Measurements from ENCODE around the gene PAK4. TPM values are rescaled to one million over a fixed set of nuclear protein-coding genes. Genes with fewer than 3 reads are reported as not detected.
A peak's percentile ranks its signal among the peaks of the same experiment; 100 is the strongest.

Gene PAK4
- polyA plus RNA-seq, 1 of the 3 experiments (the other 2 are of a cell fraction): 36.4 TPM

DNA sequence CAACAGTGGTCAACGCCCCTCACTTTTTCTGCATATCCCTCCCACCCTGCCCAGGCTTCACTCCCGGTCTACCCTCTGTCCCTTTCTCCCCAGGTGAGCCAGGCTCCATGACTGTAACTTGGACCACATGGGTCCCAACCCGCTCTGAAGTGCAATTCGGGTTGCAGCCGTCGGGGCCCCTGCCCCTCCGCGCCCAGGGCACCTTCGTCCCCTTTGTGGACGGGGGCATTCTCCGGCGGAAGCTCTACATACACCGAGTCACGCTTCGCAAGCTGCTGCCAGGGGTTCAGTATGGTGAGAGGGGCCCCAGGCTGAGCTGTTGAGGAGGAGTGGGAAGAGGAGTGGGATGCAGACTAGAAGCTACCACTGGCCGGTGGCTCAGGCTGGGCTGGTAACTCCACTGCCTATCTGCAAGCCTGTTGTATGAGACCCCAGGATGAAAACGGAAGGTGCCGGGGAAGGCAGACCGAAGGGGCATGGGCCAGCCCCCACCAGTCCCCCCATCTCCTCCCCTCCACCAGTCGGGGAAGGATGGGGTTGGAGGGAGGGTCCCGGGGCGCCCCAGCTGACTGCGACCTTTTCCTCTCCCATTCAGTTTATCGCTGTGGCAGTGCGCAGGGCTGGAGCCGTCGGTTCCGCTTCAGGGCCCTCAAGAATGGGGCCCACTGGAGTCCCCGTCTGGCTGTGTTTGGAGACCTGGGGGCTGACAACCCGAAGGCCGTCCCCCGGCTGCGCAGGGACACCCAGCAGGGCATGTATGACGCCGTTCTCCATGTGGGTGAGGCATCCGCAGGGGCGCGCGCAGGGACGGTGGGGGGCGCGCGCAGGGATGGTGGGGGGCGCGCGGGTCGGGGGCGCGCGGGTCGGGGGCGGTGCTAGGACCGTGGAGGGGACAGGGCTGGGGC is 27.0 kb upstream of the PAK4 start:
- Histone ChIP-seq H3K36me3 (replicated peaks in 1 of 2; ENCODE audit: control insufficient read depth in 1 of 2, insufficient read depth in 2 of 2, low read length in 1 of 2) (no peaks in the 10 kb centered on the region), H3K27ac (ENCODE audit: low read depth in 2 of 2, low read length in 1 of 2) (no peak overlapping the region), H3K9ac (no peak overlapping the region), H3F3A (replicated peaks; ENCODE audit: insufficient read depth) (no peaks in the 10 kb centered on the region), H3K4me1 (ENCODE audit: control insufficient read depth in 1 of 2, insufficient read depth in 2 of 2, low read depth in 1 of 2, low read length in 1 of 2) (no peaks in the 10 kb centered on the region), H3K4me2 (no peak overlapping the region), H3K4me3 (ENCODE audit: low read depth in 2 of 2, low read length in 1 of 2) (no peak overlapping the region; a peak in 1 of 4 replicates), H3K9me2 (no peaks in the 10 kb centered on the region), H4K20me1 (ENCODE audit: insufficient read depth) (no peaks in the 10 kb centered on the region), H3K9me3 (no peaks in the 10 kb centered on the region), H3K79me2 (ENCODE audit: insufficient read depth) (no peaks in the 10 kb centered on the region), H2AFZ (ENCODE audit: low read depth) (no peak overlapping the region), H3K27me3 (ENCODE audit: insufficient read depth) (no peaks in the 10 kb centered on the region)
- DNase-seq: peak; percentile 52
- 37% methylated on average over 38 of the region's 53 CpGs for WGBS (ENCODE audit: low lambda C conversion rate)
- ChIA-PET POLR2A (no interaction called here), CTCF (interaction anchor here (5.1 kb wide), 1 partner anchor 11 kb away, joined by 23 read pairs; no protein-coding TSS in a partner anchor)
- TF ChIP-seq ELF1 (IDR thresholded peaks at IDR 0.05) (no peak), SMC3 (IDR thresholded peaks at IDR 0.05; ENCODE audit: low read depth, low read length) (no peak)
- TF ChIP-seq, protein P1, sequence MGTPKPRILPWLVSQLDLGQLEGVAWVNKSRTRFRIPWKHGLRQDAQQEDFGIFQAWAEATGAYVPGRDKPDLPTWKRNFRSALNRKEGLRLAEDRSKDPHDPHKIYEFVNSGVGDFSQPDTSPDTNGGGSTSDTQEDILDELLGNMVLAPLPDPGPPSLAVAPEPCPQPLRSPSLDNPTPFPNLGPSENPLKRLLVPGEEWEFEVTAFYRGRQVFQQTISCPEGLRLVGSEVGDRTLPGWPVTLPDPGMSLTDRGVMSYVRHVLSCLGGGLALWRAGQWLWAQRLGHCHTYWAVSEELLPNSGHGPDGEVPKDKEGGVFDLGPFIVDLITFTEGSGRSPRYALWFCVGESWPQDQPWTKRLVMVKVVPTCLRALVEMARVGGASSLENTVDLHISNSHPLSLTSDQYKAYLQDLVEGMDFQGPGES (IDR thresholded peaks at IDR 0.05; ENCODE audit: low read depth, low read length): no peak
- TF ChIP-seq, protein P2, sequence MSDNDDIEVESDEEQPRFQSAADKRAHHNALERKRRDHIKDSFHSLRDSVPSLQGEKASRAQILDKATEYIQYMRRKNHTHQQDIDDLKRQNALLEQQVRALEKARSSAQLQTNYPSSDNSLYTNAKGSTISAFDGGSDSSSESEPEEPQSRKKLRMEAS (IDR thresholded peaks at IDR 0.05; ENCODE audit: low read depth): no peak

DNA sequence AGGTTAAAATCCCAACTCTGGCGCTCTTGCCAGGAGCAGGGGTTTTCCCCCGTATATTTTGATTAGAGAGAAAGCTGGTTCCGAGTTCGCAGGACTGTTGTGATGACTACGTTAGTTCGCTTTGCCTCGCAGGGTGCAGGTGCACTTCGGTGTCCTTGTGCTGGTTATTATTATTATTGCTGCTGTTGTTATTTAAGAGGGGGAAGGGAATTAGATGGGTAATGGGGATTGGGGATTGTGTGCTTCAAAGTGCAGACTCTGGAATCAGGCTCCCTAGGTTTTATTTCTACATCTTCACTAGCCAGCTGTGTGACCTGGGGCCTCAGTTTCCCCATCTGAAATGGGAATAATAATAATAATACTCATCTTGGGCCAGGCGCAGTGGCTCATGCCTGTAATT is 26.2 kb upstream of the PAK4 start:
- Histone ChIP-seq H3K79me2 (ENCODE audit: insufficient read depth) (no peaks in the 10 kb centered on the region), H2AFZ (ENCODE audit: low read depth) (no peak overlapping the region), H3K27ac (ENCODE audit: low read depth in 2 of 2, low read length in 1 of 2) (no peak overlapping the region), H3K27me3 (ENCODE audit: insufficient read depth) (no peaks in the 10 kb centered on the region), H3K4me1 (ENCODE audit: control insufficient read depth in 1 of 2, insufficient read depth in 2 of 2, low read depth in 1 of 2, low read length in 1 of 2) (peaks cover 0 to 2% of the 10 kb centered on the region in 2 experiments; a peak in 1 of 4 replicates), H3K9me3 (no peaks in the 10 kb centered on the region), H3F3A (replicated peaks; ENCODE audit: insufficient read depth) (no peaks in the 10 kb centered on the region), H3K9ac (no peak overlapping the region), H3K4me2 (no peak overlapping the region), H3K36me3 (replicated peaks in 1 of 2; ENCODE audit: control insufficient read depth in 1 of 2, insufficient read depth in 2 of 2, low read length in 1 of 2) (no peaks in the 10 kb centered on the region), H3K4me3 (ENCODE audit: low read depth in 2 of 2, low read length in 1 of 2) (no peak overlapping the region), H3K9me2 (no peaks in the 10 kb centered on the region), H4K20me1 (ENCODE audit: insufficient read depth) (no peaks in the 10 kb centered on the region)
- no peak for DNase-seq
- 41% methylated on average over 9 of the region's 9 CpGs for whole genome bisulfite sequencing (ENCODE audit: low lambda C conversion rate)
- TF ChIP-seq YY1 (IDR thresholded peaks at IDR 0.05; ENCODE audit: low read depth) (no peak), EP300 (IDR thresholded peaks at IDR 0.05; ENCODE audit: borderline replicate concordance in 1 of 2, low read depth in 1 of 2, low read length in 1 of 2) (no peak), TAF1 (IDR thresholded peaks at IDR 0.05; ENCODE audit: borderline replicate concordance, low read depth, low read length) (no peak), RFX5 (IDR thresholded peaks at IDR 0.05; ENCODE audit: low read length) (no peak), RCOR1 (IDR thresholded peaks at IDR 0.05; ENCODE audit: low read length) (no peak), GABPA (IDR thresholded peaks at IDR 0.05; ENCODE audit: low read depth) (no peak), RAD21 (IDR thresholded peaks at IDR 0.05; ENCODE audit: low read length) (no peak), SIN3A (IDR thresholded peaks at IDR 0.05; ENCODE audit: borderline replicate concordance, low read depth, low read length) (no peak), NFIC (IDR thresholded peaks at IDR 0.05; ENCODE audit: borderline replicate concordance) (no peak), MXI1 (IDR thresholded peaks at IDR 0.05; ENCODE audit: low read depth, low read length) (no peak), MEF2A (IDR thresholded peaks at IDR 0.05; ENCODE audit: borderline replicate concordance, low read depth) (no peak)
- TF ChIP-seq, protein P3, sequence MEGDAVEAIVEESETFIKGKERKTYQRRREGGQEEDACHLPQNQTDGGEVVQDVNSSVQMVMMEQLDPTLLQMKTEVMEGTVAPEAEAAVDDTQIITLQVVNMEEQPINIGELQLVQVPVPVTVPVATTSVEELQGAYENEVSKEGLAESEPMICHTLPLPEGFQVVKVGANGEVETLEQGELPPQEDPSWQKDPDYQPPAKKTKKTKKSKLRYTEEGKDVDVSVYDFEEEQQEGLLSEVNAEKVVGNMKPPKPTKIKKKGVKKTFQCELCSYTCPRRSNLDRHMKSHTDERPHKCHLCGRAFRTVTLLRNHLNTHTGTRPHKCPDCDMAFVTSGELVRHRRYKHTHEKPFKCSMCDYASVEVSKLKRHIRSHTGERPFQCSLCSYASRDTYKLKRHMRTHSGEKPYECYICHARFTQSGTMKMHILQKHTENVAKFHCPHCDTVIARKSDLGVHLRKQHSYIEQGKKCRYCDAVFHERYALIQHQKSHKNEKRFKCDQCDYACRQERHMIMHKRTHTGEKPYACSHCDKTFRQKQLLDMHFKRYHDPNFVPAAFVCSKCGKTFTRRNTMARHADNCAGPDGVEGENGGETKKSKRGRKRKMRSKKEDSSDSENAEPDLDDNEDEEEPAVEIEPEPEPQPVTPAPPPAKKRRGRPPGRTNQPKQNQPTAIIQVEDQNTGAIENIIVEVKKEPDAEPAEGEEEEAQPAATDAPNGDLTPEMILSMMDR (IDR thresholded peaks at IDR 0.05): no peak
- TF ChIP-seq, protein P4, sequence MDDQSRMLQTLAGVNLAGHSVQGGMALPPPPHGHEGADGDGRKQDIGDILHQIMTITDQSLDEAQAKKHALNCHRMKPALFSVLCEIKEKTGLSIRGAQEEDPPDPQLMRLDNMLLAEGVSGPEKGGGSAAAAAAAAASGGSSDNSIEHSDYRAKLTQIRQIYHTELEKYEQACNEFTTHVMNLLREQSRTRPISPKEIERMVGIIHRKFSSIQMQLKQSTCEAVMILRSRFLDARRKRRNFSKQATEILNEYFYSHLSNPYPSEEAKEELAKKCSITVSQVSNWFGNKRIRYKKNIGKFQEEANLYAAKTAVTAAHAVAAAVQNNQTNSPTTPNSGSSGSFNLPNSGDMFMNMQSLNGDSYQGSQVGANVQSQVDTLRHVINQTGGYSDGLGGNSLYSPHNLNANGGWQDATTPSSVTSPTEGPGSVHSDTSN (IDR thresholded peaks at IDR 0.05): no peak
- TF ChIP-seq, protein P5, sequence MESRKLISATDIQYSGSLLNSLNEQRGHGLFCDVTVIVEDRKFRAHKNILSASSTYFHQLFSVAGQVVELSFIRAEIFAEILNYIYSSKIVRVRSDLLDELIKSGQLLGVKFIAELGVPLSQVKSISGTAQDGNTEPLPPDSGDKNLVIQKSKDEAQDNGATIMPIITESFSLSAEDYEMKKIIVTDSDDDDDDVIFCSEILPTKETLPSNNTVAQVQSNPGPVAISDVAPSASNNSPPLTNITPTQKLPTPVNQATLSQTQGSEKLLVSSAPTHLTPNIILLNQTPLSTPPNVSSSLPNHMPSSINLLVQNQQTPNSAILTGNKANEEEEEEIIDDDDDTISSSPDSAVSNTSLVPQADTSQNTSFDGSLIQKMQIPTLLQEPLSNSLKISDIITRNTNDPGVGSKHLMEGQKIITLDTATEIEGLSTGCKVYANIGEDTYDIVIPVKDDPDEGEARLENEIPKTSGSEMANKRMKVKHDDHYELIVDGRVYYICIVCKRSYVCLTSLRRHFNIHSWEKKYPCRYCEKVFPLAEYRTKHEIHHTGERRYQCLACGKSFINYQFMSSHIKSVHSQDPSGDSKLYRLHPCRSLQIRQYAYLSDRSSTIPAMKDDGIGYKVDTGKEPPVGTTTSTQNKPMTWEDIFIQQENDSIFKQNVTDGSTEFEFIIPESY (IDR thresholded peaks at IDR 0.05; ENCODE audit: borderline replicate concordance, low read depth): no peak
- ChIA-PET POLR2A (no interaction called here), CTCF (interaction anchor here (5.1 kb wide), 1 partner anchor 11 kb away, joined by 23 read pairs; no protein-coding TSS in a partner anchor)
